ENCODE results near the gene LRRC4C. TPM values are rescaled to one million over a fixed set of nuclear protein-coding genes. Genes with fewer than 3 reads are reported as not detected.

Gene LRRC4C
- polyA plus RNA-seq, 1 donor from 2014 or later: 24.3 TPM

DNA sequence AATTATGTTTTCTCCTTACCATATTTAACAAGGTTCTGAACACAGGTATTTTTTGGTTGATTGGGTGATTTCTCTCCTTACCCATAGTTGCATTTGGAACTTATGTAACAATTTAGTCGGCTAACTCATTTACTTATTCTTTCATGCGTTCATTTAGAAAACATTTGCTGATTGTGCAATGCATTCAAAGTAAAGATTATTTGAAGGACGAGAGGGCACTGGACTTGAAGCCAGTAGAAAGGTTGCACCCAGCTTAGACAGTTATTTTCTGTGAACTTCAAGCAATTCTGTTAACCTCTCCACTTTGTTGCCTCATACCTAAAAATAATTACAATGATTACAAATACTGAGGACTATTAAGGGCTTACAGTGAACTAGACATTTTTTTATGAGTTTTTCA is 769.6 kb downstream of the LRRC4C start:
- Histone ChIP-seq H3K9ac (ENCODE audit: low read length) (no peak overlapping the region), H4K20me1 (ENCODE audit: insufficient read depth) (no peaks in the 10 kb centered on the region), H3K4me2 (ENCODE audit: low read length) (no peak overlapping the region), H3K9me2 (ENCODE audit: insufficient read depth, low read length) (no peaks in the 10 kb centered on the region), H3K9me3 (ENCODE audit: low read length) (no peaks in the 10 kb centered on the region), H3K27ac (ENCODE audit: low read length) (no peak overlapping the region), H3F3A (ENCODE audit: insufficient read depth, low read length, poor library complexity, severe bottlenecking) (no peaks in the 10 kb centered on the region), H3K36me3 (ENCODE audit: insufficient read depth, low read length) (no peaks in the 10 kb centered on the region), H3K27me3 (ENCODE audit: insufficient read depth, low read depth, low read length) (no peaks in the 10 kb centered on the region), H3K4me3 (ENCODE audit: low read length) (no peak overlapping the region), H3K79me2 (replicated peaks; ENCODE audit: insufficient read depth, low read length) (no peaks in the 10 kb centered on the region), H2AFZ (ENCODE audit: low read depth, low read length) (no peak overlapping the region)
- no peak for TF ChIP-seq RAD21 (conservative IDR thresholded peaks at IDR 0.05)
- no peak for TF ChIP-seq POLR2AphosphoS5 (IDR thresholded peaks at IDR 0.05)
- TF ChIP-seq EZH2 (IDR thresholded peaks at IDR 0.05; ENCODE audit: borderline replicate concordance, insufficient read depth, low read length, poor library complexity, severe bottlenecking): no peak
- TF ChIP-seq, protein P1, sequence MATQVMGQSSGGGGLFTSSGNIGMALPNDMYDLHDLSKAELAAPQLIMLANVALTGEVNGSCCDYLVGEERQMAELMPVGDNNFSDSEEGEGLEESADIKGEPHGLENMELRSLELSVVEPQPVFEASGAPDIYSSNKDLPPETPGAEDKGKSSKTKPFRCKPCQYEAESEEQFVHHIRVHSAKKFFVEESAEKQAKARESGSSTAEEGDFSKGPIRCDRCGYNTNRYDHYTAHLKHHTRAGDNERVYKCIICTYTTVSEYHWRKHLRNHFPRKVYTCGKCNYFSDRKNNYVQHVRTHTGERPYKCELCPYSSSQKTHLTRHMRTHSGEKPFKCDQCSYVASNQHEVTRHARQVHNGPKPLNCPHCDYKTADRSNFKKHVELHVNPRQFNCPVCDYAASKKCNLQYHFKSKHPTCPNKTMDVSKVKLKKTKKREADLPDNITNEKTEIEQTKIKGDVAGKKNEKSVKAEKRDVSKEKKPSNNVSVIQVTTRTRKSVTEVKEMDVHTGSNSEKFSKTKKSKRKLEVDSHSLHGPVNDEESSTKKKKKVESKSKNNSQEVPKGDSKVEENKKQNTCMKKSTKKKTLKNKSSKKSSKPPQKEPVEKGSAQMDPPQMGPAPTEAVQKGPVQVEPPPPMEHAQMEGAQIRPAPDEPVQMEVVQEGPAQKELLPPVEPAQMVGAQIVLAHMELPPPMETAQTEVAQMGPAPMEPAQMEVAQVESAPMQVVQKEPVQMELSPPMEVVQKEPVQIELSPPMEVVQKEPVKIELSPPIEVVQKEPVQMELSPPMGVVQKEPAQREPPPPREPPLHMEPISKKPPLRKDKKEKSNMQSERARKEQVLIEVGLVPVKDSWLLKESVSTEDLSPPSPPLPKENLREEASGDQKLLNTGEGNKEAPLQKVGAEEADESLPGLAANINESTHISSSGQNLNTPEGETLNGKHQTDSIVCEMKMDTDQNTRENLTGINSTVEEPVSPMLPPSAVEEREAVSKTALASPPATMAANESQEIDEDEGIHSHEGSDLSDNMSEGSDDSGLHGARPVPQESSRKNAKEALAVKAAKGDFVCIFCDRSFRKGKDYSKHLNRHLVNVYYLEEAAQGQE (IDR thresholded peaks at IDR 0.05; ENCODE audit: borderline replicate concordance): no peak

DNA sequence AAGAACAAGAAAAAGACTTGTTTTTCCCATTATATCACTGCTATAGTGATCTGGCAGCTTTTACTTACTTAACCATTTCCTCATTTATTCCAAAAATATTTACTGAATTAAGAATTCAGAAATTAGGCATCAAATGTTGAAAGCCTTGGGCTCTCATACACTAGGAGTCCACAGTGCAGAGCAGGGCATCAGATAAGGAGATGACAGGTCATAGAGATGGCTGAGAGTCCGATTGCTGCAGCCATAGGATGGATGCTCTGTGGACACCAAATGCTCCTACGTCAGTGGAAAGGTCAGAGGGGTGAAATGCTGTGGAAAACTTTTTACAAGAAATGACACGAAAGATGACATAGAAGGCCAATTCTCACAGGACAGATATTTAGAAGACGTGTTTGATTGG is 771.1 kb downstream of the LRRC4C start:
- H3K9me3 ChIP-seq (ENCODE audit: low read length): no peaks in the 10 kb centered on the region
- H2AFZ ChIP-seq (ENCODE audit: low read depth, low read length): no peak overlapping the region
- H3K79me2 ChIP-seq (replicated peaks; ENCODE audit: insufficient read depth, low read length): no peaks in the 10 kb centered on the region
- no peak overlapping the region for H3K27ac ChIP-seq (ENCODE audit: low read length)
- no peak overlapping the region for H3K9ac ChIP-seq (ENCODE audit: low read length)
- H3K4me3 ChIP-seq (ENCODE audit: low read length): no peak overlapping the region
- H4K20me1 ChIP-seq (ENCODE audit: insufficient read depth): no peaks in the 10 kb centered on the region
- no peaks in the 10 kb centered on the region for H3K9me2 ChIP-seq (ENCODE audit: insufficient read depth, low read length)
- H3K4me2 ChIP-seq (ENCODE audit: low read length): no peak overlapping the region
- H3K27me3 ChIP-seq (ENCODE audit: insufficient read depth, low read depth, low read length): no peaks in the 10 kb centered on the region
- no peak for TF ChIP-seq EZH2 (IDR thresholded peaks at IDR 0.05; ENCODE audit: borderline replicate concordance, insufficient read depth, low read length, poor library complexity, severe bottlenecking)
- TF ChIP-seq MXI1 (conservative IDR thresholded peaks at IDR 0.05; ENCODE audit: poor library complexity, severe bottlenecking): no peak
- TF ChIP-seq, protein P2, sequence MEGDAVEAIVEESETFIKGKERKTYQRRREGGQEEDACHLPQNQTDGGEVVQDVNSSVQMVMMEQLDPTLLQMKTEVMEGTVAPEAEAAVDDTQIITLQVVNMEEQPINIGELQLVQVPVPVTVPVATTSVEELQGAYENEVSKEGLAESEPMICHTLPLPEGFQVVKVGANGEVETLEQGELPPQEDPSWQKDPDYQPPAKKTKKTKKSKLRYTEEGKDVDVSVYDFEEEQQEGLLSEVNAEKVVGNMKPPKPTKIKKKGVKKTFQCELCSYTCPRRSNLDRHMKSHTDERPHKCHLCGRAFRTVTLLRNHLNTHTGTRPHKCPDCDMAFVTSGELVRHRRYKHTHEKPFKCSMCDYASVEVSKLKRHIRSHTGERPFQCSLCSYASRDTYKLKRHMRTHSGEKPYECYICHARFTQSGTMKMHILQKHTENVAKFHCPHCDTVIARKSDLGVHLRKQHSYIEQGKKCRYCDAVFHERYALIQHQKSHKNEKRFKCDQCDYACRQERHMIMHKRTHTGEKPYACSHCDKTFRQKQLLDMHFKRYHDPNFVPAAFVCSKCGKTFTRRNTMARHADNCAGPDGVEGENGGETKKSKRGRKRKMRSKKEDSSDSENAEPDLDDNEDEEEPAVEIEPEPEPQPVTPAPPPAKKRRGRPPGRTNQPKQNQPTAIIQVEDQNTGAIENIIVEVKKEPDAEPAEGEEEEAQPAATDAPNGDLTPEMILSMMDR (IDR thresholded peaks at IDR 0.05; ENCODE audit: poor library complexity, severe bottlenecking): no peak
- TF ChIP-seq RAD21 (conservative IDR thresholded peaks at IDR 0.05): no peak
- TF ChIP-seq, protein P1 (IDR thresholded peaks at IDR 0.05; ENCODE audit: borderline replicate concordance): no peak
- TF ChIP-seq SMC3 (conservative IDR thresholded peaks at IDR 0.05; ENCODE audit: poor library complexity): no peak
- TF ChIP-seq POLR2AphosphoS5 (IDR thresholded peaks at IDR 0.05): no peak
- TF ChIP-seq TAF1 (IDR thresholded peaks at IDR 0.05; ENCODE audit: low read depth): no peak
- no peak for TF ChIP-seq EP300 (conservative IDR thresholded peaks at IDR 0.05; ENCODE audit: poor library complexity, severe bottlenecking)
- no peaks in the 10 kb centered on the region for H3F3A ChIP-seq (ENCODE audit: insufficient read depth, low read length, poor library complexity, severe bottlenecking)
- no peaks in the 10 kb centered on the region for H3K36me3 ChIP-seq (ENCODE audit: insufficient read depth, low read length)

Data from neural cell (in vitro differentiated cells).